ENCODE measurements around the gene CA10.
A peak's percentile ranks its signal among the peaks of the same experiment; 100 is the strongest.

Gene CA10

GRCh38 chr17:52041123-52041617, 117.3 kb downstream of the CA10 start:
- DNase-seq, result no peak

GRCh38 chr17:52036416-52036815, 122.1 kb downstream of the CA10 start:
- DNase-seq, result no peak

DNA sequence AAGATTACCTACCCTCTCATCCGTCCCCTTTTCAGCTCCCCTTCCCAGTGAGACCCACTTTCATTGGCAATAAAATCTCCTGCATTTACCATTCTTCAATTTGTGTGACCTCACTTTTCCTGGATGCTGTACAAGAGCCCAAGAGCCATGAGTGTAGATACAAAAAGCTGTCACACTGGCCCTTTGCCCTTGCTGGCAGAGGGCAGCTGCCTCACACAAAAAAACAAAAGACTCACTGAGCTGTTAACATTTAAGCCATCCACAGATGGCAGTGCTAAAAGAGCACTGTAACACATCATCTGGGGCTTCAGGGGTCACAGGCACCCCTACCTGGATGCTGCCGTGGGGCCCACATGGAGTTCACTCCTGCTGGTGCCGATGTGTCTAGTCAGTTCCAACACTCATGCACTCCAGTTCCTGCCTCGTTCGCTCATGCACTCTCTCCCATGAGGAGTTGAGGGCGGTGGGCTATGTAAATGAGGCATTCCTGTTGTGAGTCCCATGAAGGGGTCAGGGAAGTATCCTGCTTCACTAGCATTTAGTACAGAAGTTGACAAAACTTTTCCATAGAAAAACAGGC, 123.1 kb downstream of the CA10 start:
- DNase-seq, result peak; percentile 30

GRCh38 chr17:52032454-52032853, 126.1 kb downstream of the CA10 start:
- no peak for DNase-seq

DNA sequence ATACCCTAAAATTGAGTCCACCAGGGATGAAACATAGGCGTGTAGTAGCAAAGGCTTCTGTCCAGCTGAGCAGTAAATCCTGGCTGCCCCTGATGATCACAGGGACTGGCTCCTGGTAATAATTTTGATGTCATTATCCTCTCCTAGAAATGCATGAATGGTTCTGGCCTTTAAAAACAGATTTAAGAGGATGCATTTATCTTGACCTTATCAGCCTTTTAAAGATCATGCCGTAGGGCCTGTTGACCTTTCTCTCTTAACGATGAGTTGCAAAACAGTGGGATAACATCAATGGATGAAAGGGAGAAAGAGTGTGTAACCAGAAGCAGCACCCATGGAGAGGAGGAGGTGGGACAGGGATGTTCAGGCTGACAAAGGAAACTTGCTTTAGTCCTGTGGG, 128.5 kb downstream of the CA10 start:
- DNase-seq, result no peak

GRCh38 chr17:52027620-52028295, 130.8 kb downstream of the CA10 start:
- DNase-seq, result no peak

DNA sequence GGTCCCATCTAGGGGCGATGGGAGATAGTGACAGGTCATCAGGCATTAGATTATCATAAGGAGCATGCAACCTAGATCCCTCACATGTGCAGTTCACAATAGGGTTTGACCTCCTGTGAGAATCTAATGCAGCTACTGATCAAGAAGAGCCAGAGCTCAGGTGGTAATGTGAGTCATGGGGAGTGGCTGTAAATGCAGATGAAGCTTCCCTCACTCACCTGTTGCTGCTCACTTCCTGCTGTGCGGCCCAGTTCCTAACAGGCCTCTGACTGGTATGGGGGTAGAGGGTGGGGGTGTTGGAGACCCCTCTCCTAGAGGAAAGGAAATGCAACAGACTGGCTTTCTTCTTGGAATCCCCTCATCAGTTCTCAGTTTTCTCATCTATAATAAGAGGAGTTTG, 131.4 kb downstream of the CA10 start:
- DNase-seq, result no peak

DNA sequence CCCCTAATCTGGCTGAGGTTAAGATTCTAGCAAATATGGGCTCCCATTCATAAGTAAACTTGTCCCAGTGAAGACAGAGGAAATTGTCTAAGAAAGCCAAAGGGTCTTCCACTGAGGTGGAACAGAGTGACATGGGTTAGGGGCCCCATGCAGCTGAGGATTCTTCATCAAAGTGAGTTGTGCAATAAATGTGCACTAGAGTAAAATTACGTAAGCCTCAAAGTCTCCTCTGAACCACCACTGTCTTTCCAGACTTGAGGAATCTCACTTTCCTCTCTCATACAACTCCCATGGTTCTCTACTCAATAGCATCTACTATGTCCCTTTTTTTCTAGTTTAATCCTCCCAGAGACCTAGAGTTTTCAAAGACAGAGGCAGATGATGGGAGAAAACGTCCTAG, 132.4 kb downstream of the CA10 start:
- no peak for DNase-seq

DNA sequence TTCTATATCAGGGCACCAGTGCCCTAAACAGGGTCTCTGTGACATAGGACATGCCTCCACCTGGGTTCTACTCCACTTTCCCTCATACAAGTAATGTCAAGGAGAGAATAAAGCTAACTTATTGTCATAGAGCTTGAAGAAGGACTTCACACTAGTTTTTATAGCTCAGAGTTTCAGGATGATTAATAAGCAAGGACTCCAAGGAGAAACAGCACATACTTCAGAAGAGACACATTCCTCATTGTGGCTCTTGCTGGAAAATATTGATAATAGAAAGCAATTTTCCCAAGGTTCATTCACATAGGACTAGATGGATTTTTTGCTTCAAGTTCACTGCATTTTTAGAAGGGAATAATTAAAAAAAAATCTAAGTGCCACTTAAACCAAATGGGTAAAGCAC, 133.3 kb downstream of the CA10 start:
- no peak for DNase-seq

- no peak for DNase-seq
Measured at GRCh38 chr17:52024300-52024870, 134.1 kb downstream of the CA10 start.

DNA sequence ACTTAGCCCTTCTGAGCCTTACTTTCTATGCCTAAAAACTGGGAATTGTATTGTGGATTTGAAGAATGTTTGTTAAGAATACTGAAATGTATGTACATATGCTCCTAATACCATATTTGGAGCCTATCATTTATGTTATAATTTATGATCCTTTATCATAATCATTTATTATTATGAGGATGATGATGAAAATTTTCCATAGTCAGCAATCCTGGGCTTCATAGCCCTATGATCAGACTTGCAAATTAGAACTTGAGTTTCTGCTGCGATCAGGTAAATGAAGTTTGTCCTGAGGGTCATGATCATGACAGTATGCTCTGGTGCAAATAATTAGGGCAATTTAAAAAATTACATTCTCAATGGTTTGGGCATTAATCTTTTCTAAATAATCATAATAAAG, 147.4 kb downstream of the CA10 start:
- no peak for DNase-seq

GRCh38 chr17:51999654-52000053, 158.9 kb downstream of the CA10 start:
- DNase-seq, result no peak

DNA sequence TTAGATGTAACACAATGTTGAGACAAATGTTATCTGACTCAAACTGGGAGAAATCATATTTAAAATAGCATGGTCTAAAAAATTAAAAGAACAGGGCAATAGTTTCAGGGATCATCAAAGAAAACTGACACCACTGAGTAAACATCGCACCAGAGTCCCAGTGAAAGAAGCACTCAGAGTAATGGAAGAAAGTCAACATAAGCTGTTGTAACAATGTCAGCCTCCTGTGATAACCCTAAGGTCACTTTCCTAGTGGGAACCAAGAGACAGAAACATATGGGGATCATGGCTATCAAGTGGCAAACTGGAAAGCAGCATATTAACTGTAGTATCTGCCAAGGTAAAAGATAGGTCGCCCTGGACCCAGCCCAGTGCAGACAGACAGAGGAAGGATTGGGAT, 160.8 kb downstream of the CA10 start:
- no peak for DNase-seq

- DNase-seq, result no peak
Measured at GRCh38 chr17:51995797-51996403, 162.6 kb downstream of the CA10 start.

GRCh38 chr17:51992864-51993416, 165.6 kb downstream of the CA10 start:
- no peak for DNase-seq

- no peak for DNase-seq
Measured at GRCh38 chr17:51971121-51971520, 187.4 kb downstream of the CA10 start.

- no peak for DNase-seq
Measured at GRCh38 chr17:51961689-51962088, 196.8 kb downstream of the CA10 start.

GRCh38 chr17:51957786-51958185, 200.7 kb downstream of the CA10 start:
- no peak for DNase-seq

- DNase-seq, result no peak
Measured at GRCh38 chr17:51955245-51955644, 203.3 kb downstream of the CA10 start.

DNA sequence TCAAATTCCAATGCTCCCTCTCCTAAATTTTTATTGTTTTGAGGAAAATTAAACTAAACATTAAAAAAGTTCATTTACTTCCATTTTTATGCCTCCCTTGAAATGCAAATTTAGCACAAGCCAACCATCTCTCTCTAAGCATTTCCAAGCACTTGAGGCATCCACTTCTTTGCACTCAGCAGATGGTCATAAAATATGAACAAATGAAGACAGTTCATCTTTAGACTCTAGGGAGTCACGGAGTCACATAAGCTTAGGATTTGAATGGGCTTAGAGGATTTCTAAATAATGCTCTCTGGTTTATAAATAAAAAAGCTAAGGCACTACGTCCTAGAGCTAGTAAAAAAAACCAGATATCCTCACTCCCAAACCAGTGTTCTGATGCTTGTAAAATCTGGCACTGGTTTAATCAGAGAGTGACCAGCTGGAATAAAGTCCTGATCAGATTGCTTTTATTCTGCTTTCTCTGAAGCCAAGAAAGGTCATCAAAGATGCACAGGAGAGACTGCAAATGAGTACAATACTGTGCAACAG, 204.2 kb downstream of the CA10 start:
- DNase-seq, result no peak

DNA sequence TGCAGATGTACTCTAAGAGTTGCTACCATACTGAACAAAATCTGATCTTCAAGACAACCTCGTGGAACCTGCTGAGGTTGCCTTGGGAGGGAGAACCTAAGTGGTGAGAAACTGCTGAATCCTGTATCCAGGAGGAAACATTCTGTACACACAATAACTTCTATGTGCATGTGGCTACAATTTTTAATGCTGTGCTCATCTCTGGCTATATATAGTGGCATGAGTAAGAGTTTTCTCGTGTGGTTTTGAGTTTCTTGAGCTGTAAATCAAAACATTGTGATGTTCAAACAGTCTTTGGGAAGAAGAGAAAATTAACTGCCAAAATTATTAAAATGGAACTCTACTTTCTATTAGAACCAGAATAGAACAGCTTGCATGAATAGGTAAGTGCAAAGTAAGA, 206.8 kb downstream of the CA10 start:
- no peak for DNase-seq

GRCh38 chr17:51948128-51948527, 210.4 kb downstream of the CA10 start:
- no peak for DNase-seq

DNA sequence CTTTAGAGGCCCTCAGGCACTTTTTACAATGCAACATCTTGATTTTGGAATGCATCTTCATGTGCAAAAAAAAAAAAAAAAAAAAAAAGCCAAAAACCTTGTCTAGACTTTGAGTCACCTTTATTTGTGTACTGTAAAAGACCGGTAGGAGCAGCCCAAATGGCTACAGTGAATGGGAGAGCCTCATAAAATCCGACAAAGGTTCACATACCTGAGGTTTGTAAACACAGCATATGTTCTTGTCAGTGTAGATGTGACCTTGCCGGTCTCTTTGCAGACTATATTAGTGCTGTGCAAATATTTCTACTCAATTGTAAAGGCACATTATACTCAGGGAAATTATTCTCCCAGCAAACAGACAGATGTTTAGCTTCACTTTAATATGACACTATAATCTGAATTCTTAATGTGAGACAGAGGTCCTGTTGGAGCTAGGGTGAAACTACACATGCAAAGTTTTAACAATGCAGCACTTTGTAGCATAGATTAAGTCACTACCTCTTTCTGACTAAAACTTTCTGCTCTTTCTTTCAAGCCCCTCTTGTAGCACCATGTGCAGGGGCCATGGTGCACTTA, 211.3 kb downstream of the CA10 start:
- no peak for DNase-seq

All from NCI-H1694 (cell line).